Measurements from ENCODE around the gene RFX4.
"Not testable (repeated sequence)": the region's sequence is repeated elsewhere in the genome, so short reads cannot be mapped to it uniquely, and the experiment has no call there.

RFX4 gene

GRCh38 chr12:106602076-106602475 lies 19.3 kb downstream of the RFX4 start:
- TF ChIP-seq CTCF (IDR thresholded peaks at IDR 0.05; ENCODE audit: borderline replicate concordance, insufficient read depth, low read depth, low read length), result no peak
- H3K4me3 ChIP-seq (ENCODE audit: low read depth, low read length), result no peak overlapping the region

GRCh38 chr12:106605254-106605653 lies 22.4 kb downstream of the RFX4 start:
- H3K4me3 ChIP-seq (ENCODE audit: low read depth, low read length), result no peak overlapping the region
- TF ChIP-seq CTCF (IDR thresholded peaks at IDR 0.05; ENCODE audit: borderline replicate concordance, insufficient read depth, low read depth, low read length), result no peak

- H3K4me3 ChIP-seq (ENCODE audit: low read depth, low read length), result not testable (repeated sequence)
Observed at GRCh38 chr12:106620588-106620987, 37.8 kb downstream of the RFX4 start.

- TF ChIP-seq CTCF (IDR thresholded peaks at IDR 0.05; ENCODE audit: borderline replicate concordance, insufficient read depth, low read depth, low read length), result no peak
- no peak overlapping the region for H3K4me3 ChIP-seq (ENCODE audit: low read depth, low read length)
Observed at GRCh38 chr12:106625976-106626375, 43.2 kb downstream of the RFX4 start.

GRCh38 chr12:106629797-106630659 lies 47.2 kb downstream of the RFX4 start:
- H3K4me3 ChIP-seq (ENCODE audit: low read depth, low read length), result no peak overlapping the region
- TF ChIP-seq CTCF (IDR thresholded peaks at IDR 0.05; ENCODE audit: borderline replicate concordance, insufficient read depth, low read depth, low read length), result no peak

- no peak overlapping the region for H3K4me3 ChIP-seq (ENCODE audit: low read depth, low read length)
- no peak for TF ChIP-seq CTCF (IDR thresholded peaks at IDR 0.05; ENCODE audit: borderline replicate concordance, insufficient read depth, low read depth, low read length)
Observed at GRCh38 chr12:106631150-106631549, 48.3 kb downstream of the RFX4 start.

- H3K4me3 ChIP-seq (ENCODE audit: low read depth, low read length), result no peak overlapping the region
- TF ChIP-seq CTCF (IDR thresholded peaks at IDR 0.05; ENCODE audit: borderline replicate concordance, insufficient read depth, low read depth, low read length), result no peak
Observed at GRCh38 chr12:106631797-106632196, 49.0 kb downstream of the RFX4 start.

Data from GM12875 (cell line).